Glutamatergic neuron (in vitro differentiated cells): Measurements from ENCODE around the gene RAB29. TPM values are rescaled to one million over a fixed set of nuclear protein-coding genes. Genes with fewer than 3 reads are reported as not detected.

ENCODE experiments used
- DNase-seq: peaks from one replicate; pipeline ENCODE4 v3.0.0; 2022
- H3K27ac Mint-ChIP-seq: one replicate; pipeline ENCODE4 v1.8.0; 2020; ENCODE audit warnings: mild to moderate bottlenecking, mixed read lengths, inconsistent platforms; ENCODE audit not compliant: unreplicated experiment
- H3K27me3 Mint-ChIP-seq: one replicate; pipeline ENCODE4 v1.8.0; 2020; ENCODE audit warnings: mild to moderate bottlenecking, moderate library complexity, mixed read lengths, inconsistent platforms; ENCODE audit not compliant: unreplicated experiment
- H3K36me3 Mint-ChIP-seq: one replicate; pipeline ENCODE4 v1.8.0; 2020; ENCODE audit warnings: mild to moderate bottlenecking, mixed read lengths, inconsistent platforms; ENCODE audit not compliant: unreplicated experiment
- H3K4me1 Mint-ChIP-seq: one replicate; pipeline ENCODE4 v1.8.0; 2020; ENCODE audit warnings: mild to moderate bottlenecking, low read depth, mixed read lengths, inconsistent platforms; ENCODE audit not compliant: unreplicated experiment
- H3K4me3 Mint-ChIP-seq: one replicate; pipeline ENCODE4 v1.8.0; 2020; ENCODE audit warnings: mild to moderate bottlenecking, mixed read lengths, inconsistent platforms; ENCODE audit not compliant: unreplicated experiment
- H3K9me3 Mint-ChIP-seq: one replicate; pipeline ENCODE4 v1.8.0; 2020; ENCODE audit warnings: mild to moderate bottlenecking, moderate library complexity, mixed read lengths, inconsistent platforms; ENCODE audit not compliant: unreplicated experiment
- CTCF ChIP-seq: fragments of 200-600 bp; sonication (generic); IDR thresholded peaks from one replicate; pipeline ENCODE4 v1.5.0; 2021; ENCODE audit not compliant: partially characterized antibody, unreplicated experiment
- total RNA-seq: library from RNA; stranded (reverse); fragmentation: NEBNext Ultra II Directional; extraction: Animal tissue kit (Norgen Biotek cat#: 25700); gene quantifications from one replicate; pipeline ENCODE4 v1.2.1, GENCODE V29; 2021; ENCODE audit not compliant: unreplicated experiment

Gene RAB29
- total RNA-seq, 1 donor from 2014 or later = 1.7 TPM

- no peaks in the 10 kb centered on the region for H3K36me3 Mint-ChIP-seq
- H3K27me3 Mint-ChIP-seq = peaks cover 5% of the 10 kb centered on the region
- peak; percentile 90 for DNase-seq
- peaks cover 18% of the 10 kb centered on the region for H3K4me1 Mint-ChIP-seq
- H3K4me3 Mint-ChIP-seq = peak overlapping the region; percentile 93
- no peak for TF ChIP-seq CTCF
- H3K27ac Mint-ChIP-seq = peak overlapping the region; percentile 95
- peaks cover 16% of the 10 kb centered on the region for H3K9me3 Mint-ChIP-seq
These were observed 25.8 kb downstream of the RAB29 start for GRCh38 chr1:205749234-205750137.

DNA sequence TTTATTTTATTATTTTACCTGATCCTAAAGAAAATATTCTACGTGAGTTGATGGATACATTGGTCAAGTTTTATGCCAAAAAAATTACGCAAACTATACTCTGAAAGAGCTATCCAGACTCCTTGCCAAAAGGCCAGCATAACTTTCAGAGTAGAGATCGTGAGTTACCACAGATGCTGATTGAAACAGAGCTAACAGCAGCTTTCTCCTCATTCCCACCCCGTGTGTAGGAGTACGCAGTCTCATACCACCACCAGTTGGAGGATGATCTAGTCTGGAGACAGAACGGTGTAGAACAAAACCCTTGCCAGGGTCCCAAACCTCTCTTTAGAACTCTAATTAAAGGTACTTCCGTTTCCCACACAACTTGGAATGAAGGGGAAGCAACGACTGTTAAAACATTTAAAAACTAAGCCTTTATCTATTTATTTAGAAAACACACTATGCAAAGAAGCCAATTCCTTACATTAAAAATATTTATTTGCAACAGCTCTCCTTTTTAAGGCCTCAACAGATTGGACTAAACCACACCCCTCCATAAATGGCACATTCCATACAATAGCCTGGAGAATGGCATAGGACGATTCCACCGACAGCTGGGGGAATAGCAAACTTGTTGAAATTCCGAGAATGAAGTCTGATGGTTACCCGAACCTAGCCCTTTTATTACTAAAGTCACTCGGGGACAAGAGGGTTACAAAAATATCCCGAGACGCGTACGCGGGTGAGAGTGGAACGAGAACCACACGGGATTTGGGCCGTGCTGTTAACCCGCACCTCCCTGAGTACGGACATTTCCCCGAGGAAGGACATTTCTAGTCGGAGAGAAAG is 26.7 kb downstream of the RAB29 start:
- H3K4me3 Mint-ChIP-seq = peak overlapping the region; percentile 93
- DNase-seq = no peak
- H3K4me1 Mint-ChIP-seq = peaks cover 20% of the 10 kb centered on the region
- no peaks in the 10 kb centered on the region for H3K36me3 Mint-ChIP-seq
- peaks cover 16% of the 10 kb centered on the region for H3K9me3 Mint-ChIP-seq
- peak overlapping the region; percentile 95 for H3K27ac Mint-ChIP-seq
- H3K27me3 Mint-ChIP-seq = peaks cover 5% of the 10 kb centered on the region
- no peak for TF ChIP-seq CTCF

GRCh38 chr1:205746757-205747412 is 28.4 kb downstream of the RAB29 start:
- DNase-seq = no peak
- no peak overlapping the region for H3K27ac Mint-ChIP-seq
- H3K4me1 Mint-ChIP-seq = peaks cover 20% of the 10 kb centered on the region
- H3K9me3 Mint-ChIP-seq = peaks cover 13% of the 10 kb centered on the region
- H3K4me3 Mint-ChIP-seq = peak overlapping the region; percentile 25
- no peak for TF ChIP-seq CTCF
- peaks cover 5% of the 10 kb centered on the region for H3K27me3 Mint-ChIP-seq
- H3K36me3 Mint-ChIP-seq = no peaks in the 10 kb centered on the region

DNA sequence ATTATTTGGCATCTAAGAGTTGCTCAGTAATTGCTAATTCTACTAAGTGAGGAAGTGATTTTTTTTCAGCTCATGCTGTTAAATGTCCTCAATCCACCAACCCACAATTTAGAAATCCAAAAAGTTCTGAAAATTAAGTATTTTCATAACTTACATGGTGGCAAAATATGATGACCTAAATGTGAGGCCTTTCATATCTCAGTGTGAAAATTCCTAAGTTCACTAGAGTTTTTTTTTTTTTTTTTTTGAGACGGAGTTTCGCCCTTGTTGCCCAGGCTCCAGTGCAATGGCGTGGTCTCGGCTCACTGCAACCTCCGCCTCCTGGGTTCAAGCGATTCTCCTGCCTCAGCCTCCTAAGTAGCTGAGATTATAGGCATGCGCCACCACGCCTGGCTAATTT is 30.9 kb downstream of the RAB29 start:
- DNase-seq = no peak
- Mint-ChIP-seq H3K4me1 (peaks cover 17% of the 10 kb centered on the region), H3K27me3 (peaks cover 3% of the 10 kb centered on the region), H3K9me3 (peaks cover 4% of the 10 kb centered on the region), H3K4me3 (no peak overlapping the region), H3K36me3 (no peaks in the 10 kb centered on the region), H3K27ac (no peak overlapping the region)
- TF ChIP-seq CTCF = no peak
